ENCODE data around the gene ZC3H12D.
A peak's percentile ranks its signal among the peaks of the same experiment; 100 is the strongest.

The ZC3H12D gene

GRCh38 chr6:149440735-149441671 is 43.8 kb downstream of the ZC3H12D start:
- no peak for DNase-seq

GRCh38 chr6:149439626-149440025 is 45.2 kb downstream of the ZC3H12D start:
- DNase-seq: no peak

DNA sequence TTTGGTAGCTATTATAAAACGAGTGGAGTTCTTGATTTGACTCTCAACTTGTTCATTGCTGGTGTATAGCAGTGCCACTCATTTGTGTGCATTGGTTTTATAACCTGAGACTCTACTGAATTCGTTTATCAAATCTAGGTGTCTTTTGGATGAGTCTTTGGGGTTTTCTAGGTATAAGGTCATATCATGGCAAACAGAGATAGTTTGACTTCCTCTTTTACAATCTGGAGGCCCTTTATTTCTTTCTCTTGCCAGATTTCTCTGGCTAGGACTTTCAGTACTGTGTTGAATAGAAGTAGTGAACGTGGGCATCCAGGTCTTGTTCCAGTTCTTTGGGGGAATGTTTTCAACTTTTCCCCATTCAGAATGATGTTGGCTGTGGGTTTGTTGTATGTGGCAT is 46.0 kb downstream of the ZC3H12D start:
- no peak for DNase-seq

- DNase-seq: no peak
Observed at GRCh38 chr6:149437212-149437611, 47.6 kb downstream of the ZC3H12D start.

- no peak for DNase-seq
Observed at GRCh38 chr6:149436647-149437046, 48.2 kb downstream of the ZC3H12D start.

DNA sequence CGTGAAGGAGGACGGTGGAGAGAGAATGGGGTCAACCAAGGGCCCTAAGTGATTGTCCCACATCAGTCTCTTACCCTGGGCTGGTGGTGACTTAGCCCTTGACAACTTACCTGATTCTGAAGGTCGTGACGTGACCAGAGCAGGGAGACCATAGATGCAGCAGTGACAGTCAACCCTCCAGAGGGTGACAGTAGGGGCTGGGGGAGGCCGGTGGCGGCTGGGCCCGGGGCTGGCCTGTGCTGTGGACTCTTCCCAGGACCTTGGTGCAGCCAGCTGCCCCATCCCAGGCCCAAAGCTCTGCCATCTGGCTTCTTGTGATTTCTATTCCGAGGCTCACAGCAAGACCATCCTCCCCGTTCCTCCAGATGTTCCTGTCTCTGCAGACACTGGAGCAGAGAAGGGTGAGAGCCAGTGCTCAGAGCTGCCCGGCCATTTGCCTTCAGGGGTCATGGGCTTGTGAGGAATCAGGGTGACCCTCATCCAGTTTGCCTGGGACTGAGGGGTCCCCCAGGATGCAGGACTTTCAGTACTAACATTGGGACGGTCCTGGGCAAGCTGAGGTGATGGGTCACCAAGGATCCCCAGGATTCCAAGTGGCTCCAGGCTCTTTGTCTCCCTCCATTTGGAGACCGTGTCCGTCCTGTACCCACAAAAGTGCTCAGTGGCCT is 48.8 kb downstream of the ZC3H12D start:
- DNase-seq: no peak

DNA sequence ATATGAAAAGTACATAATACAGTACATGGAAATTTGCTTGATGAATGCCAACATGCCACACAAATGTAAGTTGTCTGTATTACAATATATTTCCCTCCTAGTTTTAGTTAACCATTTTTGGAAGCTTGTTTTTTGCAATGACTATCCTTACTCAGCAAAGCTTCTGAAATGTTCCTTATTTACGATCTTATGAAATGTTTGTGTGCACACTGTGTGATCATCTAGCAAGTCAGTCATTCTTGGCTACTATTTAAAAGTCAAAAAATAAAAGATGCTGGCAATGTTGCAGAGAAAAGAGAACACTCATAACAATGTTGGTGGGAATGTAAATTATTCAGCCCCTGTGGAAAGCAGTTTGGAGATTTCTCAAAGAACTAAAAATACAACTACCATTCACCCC is 50.9 kb downstream of the ZC3H12D start:
- DNase-seq: no peak

DNA sequence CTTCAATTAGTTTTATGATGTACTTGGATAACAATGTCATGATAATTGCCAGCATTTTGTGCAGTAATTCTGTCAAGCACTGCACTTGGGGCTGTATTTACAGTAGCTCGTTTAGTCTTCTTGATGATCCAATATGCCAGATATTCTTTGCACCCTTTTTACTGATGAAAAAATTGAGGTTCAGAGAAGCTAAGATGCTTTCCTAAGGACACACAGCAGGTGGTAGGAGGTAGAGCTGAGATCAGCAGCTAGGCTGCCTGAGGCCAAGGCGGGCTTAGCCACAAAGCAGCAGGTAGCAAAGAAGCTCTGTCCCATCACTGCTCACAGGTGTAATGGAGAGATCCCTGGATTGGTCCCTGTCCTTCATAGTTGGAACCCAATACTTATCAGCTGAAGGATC is 51.4 kb downstream of the ZC3H12D start:
- no peak for DNase-seq

DNA sequence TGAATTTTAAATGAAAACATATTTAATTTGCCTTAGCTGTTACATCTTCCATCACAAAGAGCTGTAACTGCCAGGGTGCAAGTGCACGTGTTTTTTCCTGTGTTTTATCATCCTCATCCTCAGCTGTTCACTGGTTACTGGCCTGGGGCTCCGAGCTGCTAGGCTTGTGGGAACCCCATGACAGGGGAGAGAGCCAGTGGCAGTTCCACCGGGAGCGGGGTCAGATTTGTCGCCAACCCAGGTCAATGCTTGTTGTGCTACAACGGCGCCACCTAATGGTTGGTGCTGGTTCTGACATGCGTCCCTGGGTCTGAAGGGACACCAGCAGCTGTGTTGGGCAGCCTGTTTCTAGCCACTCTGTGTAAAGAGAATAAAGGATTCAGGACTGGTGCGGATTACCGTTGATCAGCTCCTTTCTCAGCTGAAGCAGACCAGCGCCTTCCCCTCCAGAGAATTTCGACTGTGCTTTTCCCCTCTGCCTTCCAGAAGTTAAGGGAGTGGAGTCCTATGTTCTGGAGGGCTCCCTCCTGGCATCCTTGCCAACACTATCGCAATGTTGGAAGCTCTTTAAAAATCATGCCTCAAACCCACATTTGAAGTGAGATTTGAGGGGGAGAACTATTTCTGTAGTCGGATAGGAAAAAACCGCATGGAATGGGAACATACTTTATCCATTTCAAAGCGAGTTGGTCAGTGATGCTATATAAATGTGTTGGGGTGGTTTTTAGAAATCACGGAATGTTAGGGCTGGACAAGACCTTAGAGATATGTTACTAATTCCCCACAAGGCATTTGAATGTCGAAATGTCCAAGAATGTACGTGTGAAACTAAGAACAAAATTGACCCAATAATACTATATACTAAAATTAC is 52.7 kb downstream of the ZC3H12D start:
- peak; percentile 77 for DNase-seq

DNA sequence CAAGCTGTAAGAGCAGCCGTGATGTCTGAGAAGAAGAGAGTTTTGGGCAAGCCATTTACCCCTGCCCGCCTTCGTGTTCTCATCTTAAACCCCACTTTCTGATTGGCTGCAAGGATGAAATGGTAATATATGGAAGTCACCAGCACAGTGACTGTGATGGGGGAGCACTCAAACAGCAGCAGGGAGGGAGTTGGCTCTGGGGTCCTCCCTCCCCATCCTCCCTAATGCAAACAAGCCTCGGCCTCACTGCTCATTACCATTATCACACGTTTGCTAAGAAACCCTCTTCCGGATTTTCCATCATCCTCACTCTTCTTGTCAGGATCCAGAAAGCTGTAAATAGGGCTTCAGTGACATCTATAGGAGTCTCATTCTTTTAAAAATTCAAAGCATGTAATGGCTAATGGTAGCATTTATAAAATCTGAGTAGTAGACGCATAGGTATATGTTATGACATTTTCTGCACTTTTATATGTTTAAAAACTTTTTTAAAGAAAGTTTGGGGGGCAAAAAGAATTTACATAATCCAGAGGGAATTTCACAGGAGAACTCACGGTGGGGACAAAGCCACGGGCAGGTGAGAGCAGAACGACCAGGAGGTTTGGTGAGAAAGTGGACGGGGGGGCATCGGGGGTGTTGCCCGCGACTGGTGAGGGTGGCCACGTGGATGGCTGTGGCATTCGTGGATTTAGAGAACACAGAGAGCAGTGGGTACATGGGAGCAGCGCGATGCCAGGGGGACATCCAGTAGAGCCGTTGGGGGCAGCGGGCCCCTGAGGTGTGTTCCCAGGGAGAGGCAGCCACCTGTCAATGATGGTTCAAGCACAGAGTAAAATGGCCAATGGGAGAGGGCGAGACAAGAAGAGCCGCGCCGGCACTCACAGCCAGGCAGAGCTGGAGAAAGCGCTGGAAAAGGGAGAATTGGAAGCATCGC is 55.1 kb downstream of the ZC3H12D start:
- no peak for DNase-seq

GRCh38 chr6:149428606-149429005 is 56.2 kb downstream of the ZC3H12D start:
- DNase-seq: no peak

DNA sequence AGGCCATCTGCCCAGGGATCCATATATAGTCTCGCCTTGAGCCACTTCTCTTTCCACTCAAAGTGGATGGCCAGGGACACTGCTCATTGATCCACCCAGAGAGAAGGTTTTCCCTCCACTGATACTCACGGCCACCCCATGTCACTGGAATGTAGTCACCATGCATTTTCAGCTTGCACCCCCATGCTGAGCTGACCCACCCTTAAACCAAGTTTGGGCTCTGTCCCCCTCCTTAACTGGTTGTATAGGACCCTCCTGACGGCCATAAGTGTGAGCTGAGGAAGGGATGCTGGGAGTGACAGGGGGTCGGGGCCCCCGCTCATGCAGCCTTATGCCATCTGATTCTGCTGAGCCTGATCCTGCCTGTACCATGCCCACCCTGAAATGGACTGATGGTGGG is 59.1 kb downstream of the ZC3H12D start:
- DNase-seq: no peak

DNA sequence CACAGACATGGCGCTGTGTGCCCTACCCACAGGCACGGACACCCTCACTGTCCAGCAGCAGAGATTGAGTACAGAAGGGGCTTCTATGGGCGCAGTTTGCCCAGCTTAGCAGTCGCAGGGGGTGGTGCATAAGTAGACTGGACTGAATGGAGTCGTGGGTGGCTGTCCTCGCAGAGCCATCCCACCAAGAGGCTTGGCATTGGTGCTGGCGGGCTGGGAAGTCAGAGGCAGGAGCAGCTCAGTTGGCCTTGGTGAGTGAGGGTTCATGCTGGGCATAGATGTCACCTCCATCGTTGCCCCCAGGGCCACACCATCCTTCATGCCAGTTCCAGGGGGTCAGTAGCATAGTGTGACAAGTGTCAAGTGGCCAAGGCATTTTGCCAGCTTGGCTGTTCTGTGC is 59.6 kb downstream of the ZC3H12D start:
- no peak for DNase-seq

DNA sequence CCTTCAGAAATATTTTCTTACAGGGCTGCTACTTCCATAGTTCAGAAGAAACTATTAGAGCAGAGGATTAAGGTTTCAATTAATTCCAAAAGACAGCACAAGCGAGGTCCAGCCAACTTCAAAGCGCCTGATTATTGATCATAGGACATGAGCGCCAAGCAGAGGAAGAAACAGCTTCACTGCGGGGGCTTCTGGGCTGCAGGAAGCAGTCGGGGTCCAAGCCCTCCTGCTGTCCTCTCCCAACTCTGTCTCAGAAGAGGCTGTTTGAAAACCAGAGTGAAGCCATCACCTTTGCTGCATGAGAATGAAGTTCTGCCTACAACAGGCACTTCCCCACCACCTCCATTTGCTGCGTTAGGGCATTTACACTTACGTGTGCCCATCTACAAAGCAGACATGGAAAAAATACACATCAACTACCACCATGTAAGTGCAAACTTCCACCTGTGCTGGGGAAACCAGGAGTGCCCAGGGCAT is 60.8 kb downstream of the ZC3H12D start:
- no peak for DNase-seq

DNA sequence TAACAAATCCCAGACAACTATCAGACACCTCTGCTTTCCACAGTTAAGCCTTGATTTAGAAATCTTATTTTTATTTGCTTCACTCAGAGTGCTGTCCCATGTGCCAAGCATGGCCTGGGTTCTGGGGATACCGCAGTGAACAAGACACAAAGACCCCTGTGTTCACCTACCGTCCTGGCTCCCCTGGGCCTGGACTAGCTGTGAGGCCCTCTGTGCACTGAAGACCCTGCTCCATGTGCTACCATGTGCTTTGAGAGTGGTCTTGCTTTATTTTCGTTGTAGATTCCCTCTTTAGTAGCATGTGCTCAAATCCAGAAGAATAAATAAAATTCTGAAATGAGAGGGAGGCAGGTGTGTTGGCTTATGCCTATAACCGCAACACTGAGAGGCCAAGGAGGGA is 62.2 kb downstream of the ZC3H12D start:
- no peak for DNase-seq

DNA sequence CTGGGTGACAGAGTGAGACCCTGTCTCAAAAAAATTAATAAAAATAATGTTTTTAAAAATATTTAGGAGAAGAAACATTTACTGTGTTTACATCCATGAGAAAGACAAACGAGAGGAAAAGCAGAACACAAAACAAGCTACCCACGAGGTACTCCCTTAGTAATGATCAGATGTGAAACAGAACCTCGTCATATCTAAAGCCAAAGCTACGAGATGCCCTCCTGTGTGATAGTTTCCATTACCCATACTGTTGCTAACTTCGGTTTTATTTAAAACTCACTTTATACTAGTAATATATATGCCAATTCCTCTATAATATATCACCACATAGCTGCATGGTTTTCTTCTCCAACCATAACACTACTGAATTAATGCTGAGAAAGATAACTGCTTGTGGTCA is 63.7 kb downstream of the ZC3H12D start:
- DNase-seq: no peak

DNA sequence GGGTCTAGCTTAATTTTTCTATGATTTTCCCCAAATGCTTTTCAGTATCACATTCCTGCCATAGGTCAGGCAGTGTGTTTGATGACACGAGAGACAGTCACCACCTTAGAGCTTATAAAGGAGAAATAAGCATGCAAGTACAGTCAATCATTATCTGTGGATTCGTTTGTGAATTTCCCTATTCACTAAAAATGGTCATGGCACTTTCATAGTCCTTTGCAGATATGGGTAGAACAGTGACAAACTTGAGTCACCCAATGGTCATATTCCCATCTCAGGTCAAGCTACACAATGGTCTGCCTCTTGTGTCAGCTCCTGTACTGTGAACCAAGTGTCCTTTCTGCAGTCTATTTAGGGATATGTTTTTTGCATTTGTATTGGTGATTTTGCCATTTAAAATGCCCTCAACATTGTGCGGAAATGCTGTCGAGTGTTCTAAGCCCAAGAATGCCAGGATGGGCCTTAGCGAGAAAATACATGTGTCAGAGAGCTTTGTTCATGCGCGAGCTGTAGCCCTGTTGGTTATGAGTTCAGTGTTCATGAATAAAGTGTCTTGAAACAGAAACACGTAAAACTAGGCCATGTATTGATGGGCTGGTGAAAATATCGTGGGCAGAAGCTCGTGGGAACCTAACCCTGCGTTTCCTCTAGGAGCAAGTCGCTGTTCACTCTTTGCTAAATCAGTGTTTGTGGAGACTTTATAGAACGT is 65.0 kb downstream of the ZC3H12D start:
- DNase-seq: no peak

- DNase-seq: no peak
Observed at GRCh38 chr6:149414821-149415220, 70.0 kb downstream of the ZC3H12D start.

DNA sequence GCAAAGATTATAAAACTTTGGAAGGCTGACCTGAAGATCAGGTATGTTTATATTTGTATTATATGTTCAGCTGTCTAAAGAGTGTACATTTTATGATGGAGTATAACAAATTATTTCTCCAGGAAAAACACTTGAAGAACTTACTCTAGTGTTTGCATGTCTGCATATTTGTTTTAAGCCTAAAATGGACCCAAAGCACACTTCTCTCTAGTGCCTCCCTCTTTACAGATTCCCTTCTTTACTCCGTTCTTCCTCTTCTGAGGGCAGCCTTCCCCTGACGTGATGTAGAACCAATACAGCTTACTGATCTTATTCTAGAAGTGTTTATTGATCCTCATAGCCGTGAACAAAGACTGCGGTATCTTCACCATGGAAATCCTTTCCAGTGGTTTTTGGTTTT is 70.8 kb downstream of the ZC3H12D start:
- no peak for DNase-seq

GRCh38 chr6:149410557-149410956 is 74.3 kb downstream of the ZC3H12D start:
- no peak for DNase-seq

GRCh38 chr6:149409617-149410016 is 75.2 kb downstream of the ZC3H12D start:
- no peak for DNase-seq

All from NCI-H748 treated with DMSO at 0.1 percent for 48 hours (cell line).